ENCODE measurements around the gene ENAH.
"Not testable (repeated sequence)": the region's sequence is repeated elsewhere in the genome, so short reads cannot be mapped to it uniquely, and the experiment has no call there.

The ENAH gene

GRCh38 chr1:225642177-225642576, 10.7 kb downstream of the ENAH start:
- no peak for DNase-seq

DNA sequence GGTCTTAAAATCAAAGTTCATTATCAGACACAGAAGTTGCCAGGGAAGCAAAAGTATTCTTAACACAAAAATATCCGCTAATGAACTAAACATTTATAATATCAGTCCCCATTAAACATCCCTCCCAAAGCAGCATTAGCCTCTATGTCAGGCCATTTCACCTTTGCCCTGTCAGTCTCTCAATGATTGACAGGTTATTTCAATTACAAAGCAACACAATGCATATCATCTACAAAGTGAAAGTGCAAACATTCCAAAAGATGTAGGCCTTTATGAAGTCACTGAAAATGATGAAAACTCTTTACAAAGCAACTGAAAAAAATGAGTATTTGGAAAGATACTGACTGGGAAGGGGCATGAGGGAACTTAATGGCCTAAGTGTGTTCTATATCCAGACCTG, 14.1 kb downstream of the ENAH start:
- no peak for DNase-seq

DNA sequence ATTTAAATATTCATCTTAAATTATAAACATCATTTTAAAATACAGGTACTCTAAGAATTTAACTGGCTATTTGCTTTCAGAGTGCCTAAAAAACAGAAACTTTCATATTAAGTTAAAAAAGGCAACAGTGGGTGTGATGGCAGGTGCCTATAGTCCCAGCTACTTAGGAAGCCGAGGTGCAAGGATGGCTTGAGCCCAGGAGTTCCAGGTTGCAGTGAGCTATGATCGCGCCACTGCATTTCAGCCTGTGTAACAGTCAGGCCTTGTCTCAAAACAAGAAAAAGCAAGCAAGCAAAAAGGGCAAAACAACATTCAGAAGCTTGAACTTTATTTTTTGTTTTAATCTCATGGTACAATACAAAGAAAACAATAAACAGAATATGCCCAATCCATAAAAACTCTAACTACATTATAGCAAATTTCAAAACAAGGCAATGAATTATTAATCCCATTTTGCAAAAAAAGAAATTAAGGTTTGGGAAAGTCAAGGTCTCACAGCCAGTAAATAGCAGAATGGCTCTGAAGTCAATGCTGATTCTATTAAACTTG, 15.2 kb downstream of the ENAH start:
- DNase-seq: no peak

- not testable (repeated sequence) for DNase-seq
Observed at GRCh38 chr1:225636992-225637391, 15.9 kb downstream of the ENAH start.

DNA sequence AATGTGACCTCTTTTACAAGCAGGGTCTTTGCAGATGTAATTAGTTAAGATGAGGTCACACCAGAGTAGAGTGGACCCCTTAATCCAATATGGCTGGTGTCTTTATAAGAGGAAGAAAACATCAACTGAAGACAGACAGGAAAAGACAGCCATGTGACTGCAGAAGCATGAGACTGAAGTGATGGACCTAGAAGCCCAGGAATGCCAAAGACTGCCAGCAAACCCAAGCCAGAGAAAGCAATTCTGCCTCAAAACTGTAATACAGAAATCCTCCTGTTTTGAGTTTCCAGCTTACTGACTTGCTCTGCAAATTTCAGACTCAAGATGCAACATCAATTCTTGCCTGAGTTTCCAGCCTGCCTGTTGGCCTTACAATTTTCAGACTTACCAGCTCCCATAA, 17.3 kb downstream of the ENAH start:
- DNase-seq: no peak

- DNase-seq: not testable (repeated sequence)
Observed at GRCh38 chr1:225632836-225633235, 20.1 kb downstream of the ENAH start.

DNA sequence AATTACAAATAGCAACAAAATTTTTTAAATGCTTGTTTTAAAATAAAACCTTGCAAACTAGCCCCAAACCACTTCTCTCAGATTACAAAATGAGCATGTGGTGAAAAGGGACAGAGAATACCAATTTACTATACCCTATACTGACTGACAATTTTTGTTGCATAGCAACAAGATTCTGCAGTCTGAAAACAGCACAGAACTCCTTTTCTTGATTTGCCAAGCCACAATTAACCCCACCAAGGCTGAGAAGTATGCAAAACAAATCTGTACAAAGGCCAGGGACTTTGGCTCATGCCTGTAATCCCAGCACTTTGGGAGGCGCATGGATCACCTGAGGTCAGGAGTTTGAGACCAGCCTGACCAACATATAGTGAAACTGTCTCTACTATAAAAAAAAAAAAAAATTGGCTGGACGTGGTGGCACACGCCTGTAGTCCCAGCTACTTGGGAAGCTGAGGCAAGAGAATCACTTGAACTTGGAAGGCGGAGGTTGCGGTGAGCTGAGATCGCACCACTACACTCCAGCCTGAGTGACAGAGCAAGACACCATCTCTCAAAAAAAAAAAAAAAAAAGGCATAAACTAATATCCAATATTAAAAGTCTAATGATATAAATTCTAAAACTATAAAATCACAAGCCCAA, 21.8 kb downstream of the ENAH start:
- DNase-seq: no peak

- no peak for DNase-seq
Observed at GRCh38 chr1:225629483-225629882, 23.4 kb downstream of the ENAH start.

DNA sequence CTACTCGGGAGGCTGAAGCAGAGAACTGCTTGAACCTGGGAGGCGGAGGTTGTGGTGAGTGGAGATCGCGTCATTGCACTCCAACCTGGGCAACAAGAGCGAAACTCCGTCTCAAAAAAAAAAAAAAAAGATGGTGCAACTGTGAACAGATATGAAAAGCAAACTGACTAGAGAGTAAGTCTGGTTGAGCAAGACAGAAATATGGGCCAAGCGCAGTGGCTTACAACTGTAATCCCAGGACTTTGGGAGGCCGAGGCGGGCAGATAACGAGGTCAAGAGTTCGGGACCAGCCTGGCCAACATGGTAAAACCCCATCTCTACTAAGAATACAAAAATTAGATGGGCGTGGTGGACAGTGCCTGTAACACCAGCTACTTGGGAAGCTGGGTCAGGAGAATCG, 24.1 kb downstream of the ENAH start:
- DNase-seq: not testable (repeated sequence)

GRCh38 chr1:225627304-225627947, 25.5 kb downstream of the ENAH start:
- no peak for DNase-seq

DNA sequence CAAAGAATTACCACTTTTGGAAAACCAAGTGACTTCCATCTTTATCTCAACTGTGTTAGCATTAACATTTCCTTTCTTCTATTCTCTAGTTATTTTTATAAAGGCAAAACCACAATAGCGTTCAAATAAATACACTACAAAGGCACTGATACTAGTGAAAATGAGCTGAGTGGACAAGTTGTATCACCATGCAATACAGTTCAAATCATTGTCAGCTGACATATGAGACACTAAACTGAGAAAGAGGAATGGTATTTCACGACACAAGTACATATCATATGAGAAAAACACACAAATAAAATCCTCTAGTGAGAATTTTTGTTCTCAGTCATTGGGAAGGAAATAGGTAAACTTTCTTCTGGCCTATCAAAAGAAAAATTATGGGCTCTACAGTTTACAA, 26.2 kb downstream of the ENAH start:
- DNase-seq: no peak

DNA sequence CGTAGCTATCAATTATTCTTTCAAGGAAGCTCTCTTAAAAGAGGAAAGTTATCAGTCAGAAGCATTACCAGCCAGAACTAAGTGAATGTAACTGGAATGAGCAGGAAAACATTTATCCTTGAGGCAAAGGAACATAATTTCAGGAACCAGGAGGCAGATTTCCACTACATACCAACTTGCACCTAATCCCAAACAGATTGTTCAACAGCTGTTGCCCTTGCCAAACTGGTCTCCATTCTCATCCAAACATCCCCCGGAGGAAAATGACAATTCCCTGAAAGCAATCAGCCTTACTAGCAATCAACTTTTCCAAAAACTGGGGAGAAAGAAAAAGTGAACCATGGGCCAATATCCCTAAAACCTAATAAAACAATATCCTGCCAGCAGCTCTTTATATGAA, 35.0 kb downstream of the ENAH start:
- DNase-seq: no peak

- DNase-seq: no peak
Observed at GRCh38 chr1:225617479-225617878, 35.4 kb downstream of the ENAH start.

DNA sequence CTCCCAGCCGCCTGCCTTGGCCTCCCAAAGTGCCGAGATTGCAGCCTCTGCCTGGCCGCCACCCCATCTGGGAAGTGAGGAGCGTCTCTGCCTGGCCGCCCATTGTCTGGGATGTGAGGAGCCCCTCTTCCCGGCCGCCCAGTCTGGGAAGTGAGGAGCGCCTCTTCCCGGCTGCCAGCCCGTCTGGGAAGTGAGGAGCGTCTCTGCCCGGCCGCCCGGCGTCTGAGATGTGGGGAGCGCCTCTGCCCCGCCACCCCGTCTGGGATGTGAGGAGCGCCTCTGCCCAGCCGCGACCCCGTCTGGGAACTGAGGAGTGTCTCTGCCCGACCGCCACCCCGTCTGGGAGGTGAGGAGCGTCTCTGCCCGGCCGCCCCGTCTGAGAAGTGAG, 37.5 kb downstream of the ENAH start:
- not testable (repeated sequence) for DNase-seq

DNA sequence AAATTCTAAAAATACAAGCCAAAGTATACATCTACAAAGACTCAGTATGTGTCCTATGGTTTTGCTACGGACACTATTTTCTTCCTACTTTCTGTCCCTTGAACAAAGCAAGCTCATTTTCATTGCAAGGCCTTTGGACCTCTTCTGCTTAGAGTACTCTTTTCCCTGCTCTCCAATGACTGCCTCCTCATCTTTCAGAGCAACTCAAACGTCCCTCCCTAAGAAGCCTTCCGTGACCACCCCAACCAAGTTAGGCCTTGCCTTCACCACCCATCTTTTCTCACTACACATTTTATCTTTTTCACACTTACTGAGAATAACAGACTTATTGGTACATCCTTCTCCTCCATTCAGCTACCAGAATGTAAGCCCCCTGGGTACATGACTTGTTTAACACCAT, 39.9 kb downstream of the ENAH start:
- DNase-seq: no peak

GRCh38 chr1:225612287-225612686, 40.6 kb downstream of the ENAH start:
- DNase-seq: no peak

DNA sequence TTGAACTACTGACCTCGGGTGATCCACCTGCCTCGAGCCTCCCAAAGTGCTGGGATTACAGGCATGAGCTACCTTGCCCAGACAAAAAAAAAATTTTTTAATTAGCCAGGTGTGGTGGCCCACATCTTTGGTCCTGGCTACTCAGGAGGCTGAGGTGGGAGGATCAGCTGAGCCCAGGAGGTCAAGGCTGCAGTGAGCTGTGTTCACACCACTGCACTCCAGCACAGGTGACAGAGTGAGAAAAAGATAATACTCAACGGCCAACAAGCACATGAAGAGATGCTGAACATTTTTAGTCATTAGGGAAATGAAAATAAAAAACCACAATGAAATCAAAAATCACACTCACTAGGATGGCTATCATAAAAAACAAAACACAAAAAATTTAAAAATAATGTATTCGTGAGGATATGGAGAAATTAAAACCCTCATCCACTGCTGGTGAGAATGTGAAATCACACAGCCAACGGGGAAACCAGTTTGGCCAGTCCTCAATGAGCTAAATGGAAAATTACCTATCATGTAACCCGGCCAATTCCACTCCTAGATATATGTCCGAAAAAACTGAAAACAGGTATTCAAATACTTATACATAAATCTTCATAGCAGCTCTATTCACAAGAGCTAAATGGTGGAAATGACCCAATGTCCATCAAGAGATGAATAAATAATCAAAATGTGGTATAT, 41.2 kb downstream of the ENAH start:
- no peak for DNase-seq

DNA sequence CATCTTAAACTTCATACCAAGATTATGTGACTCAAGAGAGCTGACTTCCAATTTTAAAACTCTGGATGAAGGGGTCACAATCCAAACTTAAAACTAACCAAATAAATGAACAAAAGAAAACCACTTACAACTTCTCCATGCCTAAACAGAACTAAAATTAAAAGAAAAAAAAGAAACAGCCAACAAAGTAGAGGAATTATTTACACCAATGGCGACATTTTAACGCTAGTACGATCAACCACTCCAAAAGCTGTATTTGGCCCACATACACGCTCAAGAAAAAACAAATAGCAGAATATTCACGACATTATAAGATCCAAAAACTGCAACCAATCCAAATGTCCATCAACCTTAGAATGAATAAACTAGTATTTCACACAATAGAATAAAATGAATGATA, 42.4 kb downstream of the ENAH start:
- DNase-seq: no peak

- DNase-seq: no peak
Observed at GRCh38 chr1:225608014-225608796, 44.7 kb downstream of the ENAH start.

DNA sequence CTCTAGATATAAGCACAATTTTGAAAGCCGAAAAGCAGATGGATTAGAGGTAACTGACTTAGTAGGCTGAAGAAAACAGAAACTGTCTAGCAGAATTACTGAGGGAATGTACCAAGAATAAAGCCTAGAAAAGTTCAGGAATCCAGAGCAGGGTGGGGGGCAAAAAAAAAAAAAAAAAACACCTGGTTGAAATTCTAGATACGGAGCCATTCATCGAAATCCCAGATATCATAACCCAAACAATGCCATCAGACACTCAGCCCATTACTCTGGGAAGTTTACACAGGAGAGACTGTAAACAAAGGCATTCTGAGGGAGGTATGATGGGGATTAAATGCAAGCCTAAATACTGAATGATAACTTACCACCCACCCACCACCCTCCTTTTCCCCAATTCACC, 45.6 kb downstream of the ENAH start:
- no peak for DNase-seq

GRCh38 chr1:225603538-225604354, 49.2 kb downstream of the ENAH start:
- no peak for DNase-seq

- no peak for DNase-seq
Observed at GRCh38 chr1:225602590-225603206, 50.2 kb downstream of the ENAH start.
